ENCODE data around the gene LAD1.

Gene LAD1

DNA sequence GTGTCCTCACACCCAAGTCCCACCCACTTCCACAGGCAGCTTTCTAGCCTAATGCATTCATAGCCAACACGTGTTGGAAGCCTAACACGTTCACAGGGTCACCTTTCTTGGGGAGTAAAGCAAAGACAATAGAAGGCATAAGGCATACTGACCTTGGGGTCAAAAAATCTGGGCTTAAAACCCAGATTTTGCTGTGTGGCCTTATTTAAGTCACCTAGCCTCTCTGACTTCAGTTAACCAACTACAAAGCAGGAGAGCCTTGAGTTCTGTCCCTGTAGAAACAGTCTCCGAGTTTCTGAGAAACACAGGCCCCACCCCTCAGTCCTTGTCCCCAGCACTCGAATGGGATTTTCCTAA lies 23.0 kb downstream of the LAD1 start:
- H3K27ac ChIP-seq: no peak overlapping the region
- DNase-seq (ENCODE audit: low spot score): no peak
- no peak overlapping the region for H3K4me3 ChIP-seq
- no peak for TF ChIP-seq CTCF (IDR thresholded peaks at IDR 0.05)

DNA sequence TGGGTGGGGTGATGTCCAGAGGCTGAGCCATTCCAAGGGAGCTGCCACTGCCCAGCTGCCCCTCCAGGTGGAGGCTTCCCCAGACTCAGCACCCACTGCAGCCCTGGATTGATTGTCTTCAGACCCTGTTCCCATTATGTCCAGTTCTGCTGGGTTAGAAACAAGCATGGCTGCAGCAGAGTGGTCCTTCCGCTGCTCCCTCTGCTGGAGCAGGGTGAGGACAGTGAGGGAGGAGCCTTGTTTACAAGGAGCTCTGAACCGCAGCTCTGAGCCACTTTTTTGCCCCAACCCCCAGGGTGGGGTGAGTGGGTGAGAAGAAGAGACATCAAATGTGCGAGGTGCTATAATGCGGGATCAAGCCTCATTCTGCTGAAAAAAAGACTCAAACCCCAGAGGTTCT lies 24.0 kb downstream of the LAD1 start:
- DNase-seq (ENCODE audit: low spot score): no peak
- no peak overlapping the region for H3K4me3 ChIP-seq
- H3K27ac ChIP-seq: no peak overlapping the region
- no peak for TF ChIP-seq CTCF (IDR thresholded peaks at IDR 0.05)

GRCh38 chr1:201374364-201374763 lies 24.8 kb downstream of the LAD1 start:
- TF ChIP-seq CTCF (IDR thresholded peaks at IDR 0.05): no peak
- Histone ChIP-seq H3K27ac (no peak overlapping the region), H3K4me3 (no peak overlapping the region)
- DNase-seq (ENCODE audit: low spot score): no peak

GRCh38 chr1:201371792-201372191 lies 27.3 kb downstream of the LAD1 start:
- DNase-seq (ENCODE audit: low spot score): no peak
- no peak overlapping the region for H3K4me3 ChIP-seq
- TF ChIP-seq CTCF (IDR thresholded peaks at IDR 0.05): no peak

GRCh38 chr1:201371276-201371675 lies 27.8 kb downstream of the LAD1 start:
- H3K4me3 ChIP-seq: no peak overlapping the region
- no peak for TF ChIP-seq CTCF (IDR thresholded peaks at IDR 0.05)
- no peak for DNase-seq (ENCODE audit: low spot score)
- no peak overlapping the region for H3K27ac ChIP-seq

More at GRCh38 chr1:201371792-201372191, 27.3 kb downstream of the LAD1 start:
- H3K27ac ChIP-seq: no peak overlapping the region

DNA sequence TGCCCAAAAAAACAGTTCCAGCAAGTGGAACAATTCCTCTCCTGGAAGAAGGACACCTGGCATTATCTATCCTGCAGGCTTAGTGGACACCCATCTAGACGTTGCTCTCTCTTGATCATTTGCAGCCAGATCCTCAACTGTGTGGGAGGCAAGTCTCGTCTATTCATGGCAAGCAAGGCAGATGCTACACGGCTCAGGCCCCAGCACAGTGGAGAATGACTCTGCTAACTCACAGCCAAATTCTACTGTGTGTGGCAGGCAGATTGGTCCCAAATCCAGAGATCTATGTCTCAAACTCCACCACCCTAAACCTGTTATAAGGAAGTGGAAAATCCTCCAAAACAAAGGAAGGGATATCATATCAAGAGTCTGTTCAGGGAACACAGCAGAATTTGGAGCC lies 28.6 kb downstream of the LAD1 start:
- Histone ChIP-seq H3K27ac (no peak overlapping the region), H3K4me3 (no peak overlapping the region)
- TF ChIP-seq CTCF (IDR thresholded peaks at IDR 0.05): no peak
- DNase-seq (ENCODE audit: low spot score): no peak

- no peak overlapping the region for H3K27ac ChIP-seq
These were observed 29.9 kb downstream of the LAD1 start for GRCh38 chr1:201369209-201369608.

More at GRCh38 chr1:201369209-201369608, 29.9 kb downstream of the LAD1 start:
- no peak overlapping the region for H3K4me3 ChIP-seq
- DNase-seq (ENCODE audit: low spot score): no peak
- TF ChIP-seq CTCF (IDR thresholded peaks at IDR 0.05): no peak
